Kidney capillary endothelial cell (primary cell): ENCODE results near the gene RHOXF2.
"Not testable (repeated sequence)": the region's sequence is repeated elsewhere in the genome, so short reads cannot be mapped to it uniquely, and the experiment has no call there.

Experiments used
- DNase-seq: peaks from one replicate; pipeline ENCODE4 v3.0.0-alpha.2; 2018; ENCODE audit warnings: low spot score

RHOXF2 gene

GRCh38 chrX:120158313-120158712, at the start of gene RHOXF2:
RHOXF2 (plus strand) TSS chrX:120158613; CDS start chrX:120158751, 138 bp downstream.
- DNase-seq: not testable (repeated sequence)

GRCh38 chrX:120109378-120109777, 49.0 kb upstream of the RHOXF2 start:
- DNase-seq: no peak

- no peak for DNase-seq
Observed at GRCh38 chrX:120111611-120112010, 46.8 kb upstream of the RHOXF2 start.

GRCh38 chrX:120115438-120115963, 42.9 kb upstream of the RHOXF2 start, which contains the start of gene RHOXF1:
RHOXF1 (minus strand) TSS chrX:120115913; CDS start chrX:120115862, 51 bp downstream.
- no peak for DNase-seq

- DNase-seq: no peak
Observed at GRCh38 chrX:120120223-120120622, 38.2 kb upstream of the RHOXF2 start.

- DNase-seq: no peak
Observed at GRCh38 chrX:120125444-120125843, 33.0 kb upstream of the RHOXF2 start.

- DNase-seq: not testable (repeated sequence)
Observed at GRCh38 chrX:120128306-120128846, 30.0 kb upstream of the RHOXF2 start.

GRCh38 chrX:120136128-120136527, 22.3 kb upstream of the RHOXF2 start:
- no peak for DNase-seq

- DNase-seq: no peak
Observed at GRCh38 chrX:120136840-120137239, 21.6 kb upstream of the RHOXF2 start.

- no peak for DNase-seq
Observed at GRCh38 chrX:120137439-120137838, 21.0 kb upstream of the RHOXF2 start.

GRCh38 chrX:120140293-120140981, 18.0 kb upstream of the RHOXF2 start:
- DNase-seq: no peak

GRCh38 chrX:120144178-120144844, 14.1 kb upstream of the RHOXF2 start:
- no peak for DNase-seq

- no peak for DNase-seq
Observed at GRCh38 chrX:120145295-120145925, 13.0 kb upstream of the RHOXF2 start.

GRCh38 chrX:120146323-120146722, 12.1 kb upstream of the RHOXF2 start:
- not testable (repeated sequence) for DNase-seq

- DNase-seq: no peak
Observed at GRCh38 chrX:120147537-120147936, 10.9 kb upstream of the RHOXF2 start.

- DNase-seq: not testable (repeated sequence)
Observed at GRCh38 chrX:120150109-120150744, 8.2 kb upstream of the RHOXF2 start.

- not testable (repeated sequence) for DNase-seq
Observed at GRCh38 chrX:120159086-120159485, 673 bp downstream of the RHOXF2 start.

GRCh38 chrX:120193254-120193653, 34.8 kb downstream of the RHOXF2 start:
- DNase-seq: not testable (repeated sequence)

GRCh38 chrX:120193720-120194119, 35.3 kb downstream of the RHOXF2 start:
- not testable (repeated sequence) for DNase-seq

- not testable (repeated sequence) for DNase-seq
Observed at GRCh38 chrX:120195786-120196185, 37.4 kb downstream of the RHOXF2 start.

- DNase-seq: not testable (repeated sequence)
Observed at GRCh38 chrX:120196626-120197283, 38.3 kb downstream of the RHOXF2 start.
